HepG2 (cell line): ENCODE results near the gene B4GALT3. TPM values are rescaled to one million over a fixed set of nuclear protein-coding genes. Genes with fewer than 3 reads are reported as not detected.

Experiments used
- ASH2L ChIP-seq: fragments of 300-600, 200-600 bp; sonication (generic); IDR thresholded peaks from 2 replicates; pipeline ENCODE4 v1.7.0; 2017; ENCODE audit warnings: low read depth, mild to moderate bottlenecking, moderate library complexity, mixed read lengths, low read length; ENCODE audit not compliant: insufficient read length
- BRD4 ChIP-seq: sonication (generic); formaldehyde crosslinking; IDR thresholded peaks from 2 replicates; pipeline ENCODE4 v1.4.0; 2020; ENCODE audit warnings: missing genetic modification reagents
- CBFB ChIP-seq: sonication (generic); formaldehyde crosslinking; IDR thresholded peaks from 2 replicates; pipeline ENCODE4 v1.4.0; 2020; ENCODE audit warnings: missing genetic modification reagents
- KDM5A ChIP-seq: fragments of 200-600 bp; sonication (generic); IDR thresholded peaks from 2 replicates; pipeline ENCODE4 v1.7.0; 2018; ENCODE audit warnings: antibody characterized with exemption, mild to moderate bottlenecking, low read length, borderline replicate concordance
- PHF8 ChIP-seq: sonication (generic); formaldehyde crosslinking; IDR thresholded peaks from 2 replicates; pipeline ENCODE4 v1.5.0; 2020; ENCODE audit warnings: missing genetic modification reagents
- RARA ChIP-seq: IDR thresholded peaks from 2 replicates; pipeline ENCODE4 v1.6.1; 2016; ENCODE audit warnings: missing genetic modification reagents, missing compliant biosample characterization
- TFE3 ChIP-seq: IDR thresholded peaks from 2 replicates; pipeline ENCODE4 v1.6.1; 2016
- ZBTB7B ChIP-seq: sonication (generic); formaldehyde crosslinking; IDR thresholded peaks from 2 replicates; pipeline ENCODE4 v1.4.0; 2020; ENCODE audit warnings: missing genetic modification reagents
- ZBTB8A ChIP-seq: sonication (generic); formaldehyde crosslinking; IDR thresholded peaks from 2 replicates; pipeline ENCODE4 v1.4.0; 2020; ENCODE audit warnings: mild to moderate bottlenecking, low read depth, missing genetic modification reagents, borderline replicate concordance
- ZNF276 ChIP-seq: sonication (generic); formaldehyde crosslinking; IDR thresholded peaks from 2 replicates; pipeline ENCODE4 v1.4.0; 2020; ENCODE audit warnings: mild to moderate bottlenecking, low read depth, missing genetic modification reagents
- ZNF350 ChIP-seq: sonication (generic); formaldehyde crosslinking; IDR thresholded peaks from 2 replicates; pipeline ENCODE4 v1.4.0; 2020; ENCODE audit warnings: mild to moderate bottlenecking, low read depth, missing genetic modification reagents, borderline replicate concordance
- ZNF710 ChIP-seq: sonication (generic); formaldehyde crosslinking; IDR thresholded peaks from 2 replicates; pipeline ENCODE4 v1.5.0; 2020; ENCODE audit warnings: mild to moderate bottlenecking, missing genetic modification reagents, borderline replicate concordance
- ZNF749 ChIP-seq: sonication (generic); formaldehyde crosslinking; IDR thresholded peaks from 2 replicates; pipeline ENCODE4 v1.8.0; 2022; ENCODE audit warnings: mild to moderate bottlenecking, missing genetic modification reagents, moderate library complexity, borderline replicate concordance
- ZNF800 ChIP-seq: sonication (generic); formaldehyde crosslinking; IDR thresholded peaks from 2 replicates; pipeline ENCODE4 v1.4.0; 2020; ENCODE audit warnings: missing genetic modification reagents
- polyA plus RNA-seq, 8 experiments: library from polyadenylated mRNA; depleted of rRNA in 3 of 8; stranded (reverse) in 7 of 8; unstranded in 1 of 8; fragments of >200 nt; fragmentation: Illumina TruSeq in 4 of 8; extraction: Trizol in 4 of 8; gene quantifications; 2 replicates each; pipeline versions ENCODE4 v1.2.1 to v1.2.3, GENCODE V29; 2011 to 2016; ENCODE audit warnings: low read depth in 4 of 8, missing spikeins in 1 of 8, mixed read lengths in 1 of 8; ENCODE audit not compliant: insufficient read depth in 1 of 8
- total RNA-seq, 5 experiments: library from RNA; depleted of rRNA; stranded (reverse); fragments of >200 nt; fragmentation: Illumina TruSeq; extraction: Trizol; gene quantifications; 2 replicates each; pipeline ENCODE4 v1.2.3, GENCODE V29; 2016; ENCODE audit warnings: low read depth in 1 of 5
- TF ChIP-seq, protein P1 (sequence below): sonication (generic); formaldehyde crosslinking; IDR thresholded peaks from 2 replicates; pipeline ENCODE4 v1.5.1; 2020; ENCODE audit warnings: missing genetic modification reagents, mild to moderate bottlenecking, borderline replicate concordance
- TF ChIP-seq, protein P2 (sequence below): sonication (generic); formaldehyde crosslinking; conservative IDR thresholded peaks from 2 replicates; pipeline ENCODE4 v1.8.0; 2022; ENCODE audit warnings: mild to moderate bottlenecking, moderate library complexity, missing genetic modification reagents

Gene B4GALT3
- total and polyA plus RNA-seq, 2 of the 13 experiments (the other 11 are each of a cell fraction or from before 2014, with no cell fraction given): 35.6 to 40.4 TPM

DNA sequence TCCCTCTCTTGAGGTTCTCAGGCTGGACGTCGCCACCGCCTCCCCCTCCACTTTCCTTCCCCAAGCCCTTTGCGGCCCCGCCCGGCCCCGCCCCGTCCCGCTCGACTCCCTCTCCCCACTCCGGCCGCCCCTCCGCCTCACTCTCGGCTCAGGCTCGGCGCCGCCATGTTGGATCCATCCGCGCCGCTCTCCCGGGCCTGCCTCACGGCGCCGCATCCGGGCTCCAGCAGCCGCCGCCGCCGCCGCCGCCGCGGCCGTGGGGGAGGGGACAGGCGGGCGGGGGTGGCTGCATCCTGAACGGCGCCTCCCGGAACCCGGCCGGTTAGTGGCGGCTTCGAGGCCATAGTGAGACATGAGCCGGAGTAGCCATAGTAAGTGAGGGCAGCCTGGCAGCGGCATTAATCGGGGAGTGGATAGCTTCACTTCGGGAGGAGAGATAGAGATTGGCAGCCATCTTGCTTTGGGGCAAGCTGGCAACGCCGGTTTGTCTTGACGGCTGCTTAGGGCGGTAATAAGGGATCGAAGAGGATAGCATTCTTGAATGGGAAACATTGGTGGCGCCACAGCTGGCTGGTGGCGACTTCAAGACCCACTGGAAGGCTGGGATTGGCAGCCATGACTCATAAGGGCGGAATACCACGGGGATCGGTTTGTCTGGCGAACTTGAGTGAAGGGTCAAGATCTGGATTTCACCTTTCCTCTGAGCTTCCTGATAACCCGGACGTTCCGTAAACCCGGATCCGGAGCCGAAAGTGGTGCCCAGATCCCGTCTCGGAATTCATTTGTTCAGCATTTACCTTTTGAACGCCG lies 44.7 kb downstream of the B4GALT3 start, which contains the start of gene DEDD (continued):
- TF ChIP-seq ZNF276 (CRISPR knock-in tag) (0 out of 2 replicates have a peak, but pooled peaks have one; percentile 16), KDM5A (peak; percentile 69), ZBTB7B (CRISPR knock-in tag) (no peak), ZBTB8A (no peak), ZNF800 (CRISPR knock-in tag) (no peak), CBFB (CRISPR knock-in tag) (peak; percentile 13; the same call in 1 of the 2 replicates), ASH2L (peak; percentile 79), ZNF350 (CRISPR knock-in tag) (0 out of 2 replicates have a peak, but pooled peaks have one; percentile 19), RARA (peak; percentile 19), ZNF749 (CRISPR knock-in tag) (0 out of 2 replicates have a peak, but pooled peaks have one; percentile 32), BRD4 (CRISPR knock-in tag) (0 out of 2 replicates have a peak, but pooled peaks have one; percentile 36), PHF8 (CRISPR knock-in tag) (peak; percentile 29; the same call in 1 of the 2 replicates), TFE3 (CRISPR knock-in tag) (0 out of 2 replicates have a peak, but pooled peaks have one; percentile 3), ZNF710 (CRISPR knock-in tag) (0 out of 2 replicates have a peak, but pooled peaks have one; percentile 10)
- TF ChIP-seq, protein P1, sequence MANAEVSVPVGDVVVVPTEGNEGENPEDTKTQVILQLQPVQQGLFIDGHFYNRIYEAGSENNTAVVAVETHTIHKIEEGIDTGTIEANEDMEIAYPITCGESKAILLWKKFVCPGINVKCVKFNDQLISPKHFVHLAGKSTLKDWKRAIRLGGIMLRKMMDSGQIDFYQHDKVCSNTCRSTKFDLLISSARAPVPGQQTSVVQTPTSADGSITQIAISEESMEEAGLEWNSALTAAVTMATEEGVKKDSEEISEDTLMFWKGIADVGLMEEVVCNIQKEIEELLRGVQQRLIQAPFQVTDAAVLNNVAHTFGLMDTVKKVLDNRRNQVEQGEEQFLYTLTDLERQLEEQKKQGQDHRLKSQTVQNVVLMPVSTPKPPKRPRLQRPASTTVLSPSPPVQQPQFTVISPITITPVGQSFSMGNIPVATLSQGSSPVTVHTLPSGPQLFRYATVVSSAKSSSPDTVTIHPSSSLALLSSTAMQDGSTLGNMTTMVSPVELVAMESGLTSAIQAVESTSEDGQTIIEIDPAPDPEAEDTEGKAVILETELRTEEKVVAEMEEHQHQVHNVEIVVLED (CRISPR knock-in tag): peak; percentile 82
- TF ChIP-seq, protein P2, sequence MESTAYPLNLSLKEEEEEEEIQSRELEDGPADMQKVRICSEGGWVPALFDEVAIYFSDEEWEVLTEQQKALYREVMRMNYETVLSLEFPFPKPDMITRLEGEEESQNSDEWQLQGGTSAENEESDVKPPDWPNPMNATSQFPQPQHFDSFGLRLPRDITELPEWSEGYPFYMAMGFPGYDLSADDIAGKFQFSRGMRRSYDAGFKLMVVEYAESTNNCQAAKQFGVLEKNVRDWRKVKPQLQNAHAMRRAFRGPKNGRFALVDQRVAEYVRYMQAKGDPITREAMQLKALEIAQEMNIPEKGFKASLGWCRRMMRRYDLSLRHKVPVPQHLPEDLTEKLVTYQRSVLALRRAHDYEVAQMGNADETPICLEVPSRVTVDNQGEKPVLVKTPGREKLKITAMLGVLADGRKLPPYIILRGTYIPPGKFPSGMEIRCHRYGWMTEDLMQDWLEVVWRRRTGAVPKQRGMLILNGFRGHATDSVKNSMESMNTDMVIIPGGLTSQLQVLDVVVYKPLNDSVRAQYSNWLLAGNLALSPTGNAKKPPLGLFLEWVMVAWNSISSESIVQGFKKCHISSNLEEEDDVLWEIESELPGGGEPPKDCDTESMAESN (CRISPR knock-in tag): peak; percentile 59; the same call in 1 of the 2 replicates
